Adipose tissue (tissue), 3 donors: Measurements from ENCODE around the gene TCF4. TPM values are rescaled to one million over a fixed set of nuclear protein-coding genes. Genes with fewer than 3 reads are reported as not detected.

Experiments used
- H3K27ac ChIP-seq: one replicate; pipeline ENCODE4 v1.5.1; 2013; ENCODE audit warnings: low read depth, low read length
- WGBS, 3 donors: extraction: QIAGEN DNeasy Blood & Tissue Kit; methylation state at CpG; one replicate each; pipeline ENCODE4 v1.1.7; 2013; 5-methylcytosine and 5-hydroxymethylcytosine counted together
- polyA plus RNA-seq, 3 donors: library from polyadenylated mRNA; stranded (reverse); fragments of 200-250 nt; gene quantifications; one replicate each; pipeline ENCODE4 v1.2.3, GENCODE V29; 2013
- donor health status: healthy with polysubstance abuse.
- donor health status: Bipolar disorder and iron deficiency.
- donor health status: healthy.

Gene TCF4
- polyA plus RNA-seq, 3 donors = 6.7 to 36.9 (median 32.6) TPM

DNA sequence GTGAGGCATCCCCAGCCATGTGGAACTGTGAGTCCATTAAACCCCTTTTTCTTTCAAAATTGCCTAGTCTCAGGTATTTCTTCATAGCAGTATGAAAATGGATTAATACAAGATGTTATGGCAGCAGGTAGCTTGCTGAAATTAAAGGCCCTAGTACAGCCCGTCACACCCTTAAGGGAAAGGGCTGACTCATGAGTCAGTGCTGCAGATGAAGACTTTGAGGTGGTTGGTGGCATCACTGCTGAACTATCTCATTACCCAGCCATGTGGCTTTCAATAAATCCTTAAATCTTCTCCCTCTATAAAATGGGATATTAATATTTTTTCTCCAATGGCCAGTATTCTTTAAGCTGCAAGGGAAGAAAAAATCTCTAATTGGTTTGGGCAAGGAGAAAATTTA is 402.6 kb downstream of the TCF4 start:
- WGBS, 3 donors = 93 to 94% (median 94%) methylated on average over 1 of the region's 1 CpG
- no peak overlapping the region for H3K27ac ChIP-seq

DNA sequence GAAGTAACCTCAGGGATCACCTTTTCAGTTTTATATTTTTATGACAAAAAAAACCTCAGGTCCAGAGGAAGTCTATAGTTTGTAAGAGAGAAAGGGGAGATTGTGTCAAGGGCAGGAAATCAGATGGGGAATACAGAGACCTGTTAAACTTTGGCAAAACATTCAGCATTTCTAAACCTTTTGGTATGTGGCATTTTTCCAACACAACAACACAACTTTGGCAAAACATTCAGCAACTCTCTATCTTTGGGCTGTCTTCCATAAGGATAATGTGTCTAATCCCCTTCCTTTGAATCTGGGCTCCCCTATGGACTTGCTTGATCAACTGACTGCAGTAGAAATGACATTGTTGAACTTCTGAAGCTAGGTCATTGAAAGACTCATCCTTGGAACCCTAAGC is 408.2 kb downstream of the TCF4 start:
- no peak overlapping the region for H3K27ac ChIP-seq

DNA sequence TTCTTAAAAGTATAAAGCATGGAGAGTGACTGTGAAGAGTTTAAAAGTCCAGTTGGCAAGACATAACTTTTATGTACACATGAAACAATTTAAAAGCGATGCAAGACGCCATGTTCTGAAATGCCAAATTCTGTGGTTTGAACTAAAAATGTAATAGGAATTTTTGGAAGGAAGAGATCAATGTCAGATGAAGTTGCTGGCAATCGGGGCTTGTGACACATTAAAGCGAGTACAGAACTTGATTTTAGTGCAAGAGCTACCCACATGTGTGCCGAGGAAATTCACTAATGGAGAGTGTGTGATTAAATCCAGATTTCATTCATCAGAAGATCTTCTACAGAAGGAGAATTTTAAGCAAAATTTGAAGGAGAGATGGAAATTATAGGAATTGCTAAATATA is 408.6 kb downstream of the TCF4 start:
- WGBS, 3 donors = 67 to 80% (median 77%) methylated on average over 5 of the region's 5 CpGs
- no peak overlapping the region for H3K27ac ChIP-seq

DNA sequence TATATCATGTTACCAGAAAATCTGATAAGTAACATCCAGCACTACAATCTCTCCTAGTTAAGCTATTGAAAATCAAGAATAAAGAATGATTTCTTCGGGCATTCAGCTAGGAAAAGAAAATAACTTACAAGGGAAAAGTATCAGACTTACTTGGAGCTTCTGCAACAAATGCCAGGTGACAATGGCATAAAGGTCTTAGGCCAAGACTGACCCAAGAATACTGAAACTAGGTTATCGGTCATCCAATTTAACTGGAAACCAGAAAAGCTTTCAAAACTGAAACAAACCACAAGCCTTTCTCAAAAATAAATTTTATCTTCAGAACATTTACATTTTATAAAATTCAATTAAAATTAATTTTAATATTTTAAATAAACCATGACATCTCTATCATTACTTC is 414.7 kb downstream of the TCF4 start:
- H3K27ac ChIP-seq = no peak overlapping the region
- 75 to 96% (median 93%) methylated on average over 2 of the region's 2 CpGs for WGBS, 3 donors
